ENCODE measurements around the gene OR2M3.
"Not testable (repeated sequence)": the region's sequence is repeated elsewhere in the genome, so short reads cannot be mapped to it uniquely, and the experiment has no call there.

The OR2M3 gene, protein sequence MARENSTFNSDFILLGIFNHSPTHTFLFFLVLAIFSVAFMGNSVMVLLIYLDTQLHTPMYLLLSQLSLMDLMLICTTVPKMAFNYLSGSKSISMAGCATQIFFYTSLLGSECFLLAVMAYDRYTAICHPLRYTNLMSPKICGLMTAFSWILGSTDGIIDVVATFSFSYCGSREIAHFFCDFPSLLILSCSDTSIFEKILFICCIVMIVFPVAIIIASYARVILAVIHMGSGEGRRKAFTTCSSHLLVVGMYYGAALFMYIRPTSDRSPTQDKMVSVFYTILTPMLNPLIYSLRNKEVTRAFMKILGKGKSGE

DNA sequence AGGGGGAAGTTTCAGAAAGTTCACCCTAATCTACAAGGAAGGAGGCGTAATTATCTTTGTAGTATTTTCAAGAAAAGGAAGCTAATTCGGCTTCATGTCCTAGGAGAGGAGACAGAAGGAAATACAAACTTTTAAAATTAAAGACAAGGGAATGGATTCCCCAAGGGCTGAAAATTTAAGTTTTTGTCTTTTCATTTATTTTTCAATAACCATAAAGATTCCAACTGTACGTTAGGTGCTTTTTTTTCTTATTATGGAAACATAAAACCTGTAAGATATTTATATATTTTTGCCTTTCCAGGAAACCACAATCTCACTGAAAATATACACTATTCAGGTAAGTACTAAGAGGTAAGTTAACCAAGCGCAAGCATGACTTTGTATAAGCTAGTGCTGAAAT, at the start of gene OR2M3:
OR2M3 (plus strand) TSS at position 301 of the 400 bp plus-strand sequence. CDS start 5,803 bp downstream, outside the sequence.
- no peak for DNase-seq

DNA sequence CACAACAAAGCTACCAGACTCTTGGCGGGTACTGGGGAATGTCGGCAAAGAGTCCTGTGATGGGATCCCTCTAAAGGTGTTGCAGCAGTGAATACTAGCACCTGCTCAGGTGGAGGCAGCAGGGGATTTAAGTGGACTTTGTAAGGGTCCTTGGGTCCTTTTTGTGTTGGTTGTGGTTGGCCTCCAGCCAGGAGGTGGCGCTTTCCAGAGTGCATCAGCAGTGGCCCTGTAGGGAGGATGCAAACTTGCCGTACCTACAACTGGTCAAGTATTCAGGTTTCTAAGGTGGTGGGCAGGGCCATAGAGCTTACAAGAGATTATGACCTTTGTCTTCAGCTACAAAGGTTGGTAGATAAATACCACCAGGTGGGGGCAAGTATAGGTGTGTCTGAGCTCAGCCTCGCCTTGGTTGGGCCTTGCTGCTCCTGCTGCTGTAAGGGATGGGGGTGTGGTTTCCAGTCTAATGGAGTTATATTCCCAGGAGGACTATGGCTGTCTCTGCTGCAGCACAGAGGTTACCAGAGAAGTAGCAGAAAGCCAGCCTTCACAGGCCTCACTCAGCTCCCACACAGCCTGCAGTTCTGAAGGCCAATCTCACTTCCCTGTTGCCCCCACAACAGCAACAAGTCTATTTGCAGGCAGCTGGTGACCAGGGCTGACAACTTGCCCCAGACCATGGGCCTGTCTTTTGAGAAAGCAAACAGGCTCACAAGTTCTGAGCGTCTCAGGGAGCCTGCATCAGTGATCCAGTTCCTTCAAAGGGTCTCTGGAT, 44.8 kb upstream of the OR2M3 start:
- no peak for DNase-seq

DNA sequence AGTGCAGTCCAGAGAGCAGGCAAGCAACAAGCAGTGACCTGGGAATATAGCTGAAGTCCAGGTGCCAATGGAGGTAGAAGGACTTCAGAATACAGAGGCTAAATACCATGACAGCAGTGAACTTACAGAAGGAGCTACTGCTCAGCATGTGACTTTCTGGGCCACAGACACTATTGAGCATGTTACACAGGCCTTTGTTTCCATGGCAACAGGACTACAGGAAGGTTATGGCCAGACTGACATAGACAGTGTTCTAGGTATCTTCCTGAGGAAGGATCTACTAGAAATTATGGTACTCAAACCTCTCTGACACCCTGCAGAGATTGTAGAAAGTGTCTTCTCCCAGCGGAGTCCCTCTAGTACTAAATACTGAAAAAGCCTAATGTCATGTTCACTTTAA, 41.1 kb upstream of the OR2M3 start:
- no peak for DNase-seq

DNA sequence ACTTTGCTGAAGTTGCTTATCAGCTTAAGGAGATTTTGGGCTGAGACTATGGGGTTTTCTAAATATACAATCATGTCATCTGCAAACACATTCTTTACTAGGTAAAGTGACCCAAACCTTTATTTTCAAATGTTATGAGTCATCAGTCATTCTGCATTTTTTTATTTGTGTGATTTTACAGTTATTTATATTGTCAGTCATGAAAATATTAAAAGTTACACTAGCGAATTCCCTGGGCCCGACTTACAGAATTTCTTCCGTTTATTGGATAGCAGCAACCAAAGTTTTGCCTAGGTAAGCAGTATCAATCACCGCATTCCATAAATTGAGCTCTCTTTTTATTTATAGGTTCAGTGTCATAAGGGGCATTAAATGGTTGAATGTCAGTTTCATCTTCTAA, 38.3 kb upstream of the OR2M3 start:
- DNase-seq, result no peak

DNA sequence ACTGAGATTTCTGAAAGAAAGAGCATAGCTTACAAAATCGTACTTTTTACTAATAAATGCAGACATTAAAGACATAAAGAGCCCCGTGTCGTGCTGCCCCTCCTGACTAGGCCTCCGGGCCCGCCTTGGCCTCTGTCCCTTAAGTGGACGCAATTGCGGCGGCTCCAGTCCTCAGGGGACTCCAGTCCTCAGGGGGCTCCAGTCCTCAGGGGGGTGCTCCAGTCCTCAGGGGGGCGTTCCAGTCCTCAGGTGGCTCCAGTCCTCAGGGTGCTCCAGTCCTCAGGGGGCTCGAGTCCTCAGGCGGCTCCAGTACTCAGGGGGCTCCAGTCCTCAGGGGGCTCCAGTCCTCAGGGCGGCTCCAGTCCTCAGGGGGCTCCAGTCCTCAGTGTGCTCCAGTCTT, 33.0 kb upstream of the OR2M3 start:
- DNase-seq, result no peak

DNA sequence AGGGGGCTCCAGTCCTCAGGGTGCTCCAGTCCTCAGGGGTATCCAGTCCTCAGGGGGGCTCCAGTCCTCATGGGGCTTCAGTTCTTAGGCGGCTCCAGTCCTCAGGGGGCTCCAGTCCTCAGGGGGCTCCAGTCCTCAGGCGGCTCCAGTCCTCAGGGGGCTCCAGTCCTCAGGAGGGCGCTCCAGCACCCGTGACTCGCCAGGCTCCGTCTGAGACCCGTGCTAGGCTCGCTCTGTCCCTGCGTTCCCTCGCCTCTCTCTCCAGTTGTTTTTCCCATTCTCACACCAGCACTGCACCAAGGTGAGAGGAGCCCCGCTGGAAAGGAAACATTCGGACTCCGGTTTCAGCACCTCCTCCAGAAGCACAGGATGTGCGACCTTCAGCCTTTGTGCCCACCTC, 31.9 kb upstream of the OR2M3 start:
- no peak for DNase-seq

DNA sequence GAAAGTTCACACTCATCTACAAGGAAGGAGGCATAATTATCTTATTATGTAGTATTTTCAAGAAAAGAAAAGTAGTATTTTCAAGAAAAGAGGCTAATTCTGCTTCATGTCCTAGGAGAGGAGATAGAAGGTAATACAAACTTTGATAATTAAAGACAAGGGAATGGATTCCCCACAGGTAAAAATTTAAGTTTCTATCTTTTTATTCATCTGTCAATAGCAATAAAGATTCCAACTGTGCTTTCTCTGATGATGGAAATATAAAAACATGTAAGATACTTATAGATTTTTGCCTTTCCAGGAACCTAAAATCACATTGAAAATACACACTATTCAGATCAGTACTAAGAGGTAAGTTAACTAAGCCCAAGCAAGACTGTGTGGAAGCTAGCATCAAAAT, 22.5 kb upstream of the OR2M3 start, which contains the start of gene OR2M2:
OR2M2 (plus strand) TSS at position 301 of the 400 bp plus-strand sequence. CDS start 5,165 bp downstream, outside the sequence.
- no peak for DNase-seq

DNA sequence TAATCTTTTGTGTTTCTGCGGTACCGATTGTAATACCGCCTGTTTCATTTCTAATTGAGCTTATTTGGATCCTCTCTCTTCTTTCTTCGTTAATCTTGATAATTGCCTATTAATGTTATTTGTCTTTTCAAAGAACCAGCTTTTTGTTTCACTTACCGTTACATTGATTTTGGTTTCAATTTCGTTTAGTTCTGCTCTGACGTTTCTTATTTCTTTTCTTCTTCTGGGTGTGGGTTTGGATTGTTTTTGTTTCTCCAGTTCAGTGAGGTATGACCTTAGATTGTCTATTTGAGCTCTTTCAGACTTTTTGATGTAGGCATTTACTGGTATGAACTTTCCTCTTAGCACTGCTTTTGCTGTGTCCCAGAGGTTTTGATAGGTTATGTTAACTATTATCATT, 13.1 kb upstream of the OR2M3 start:
- DNase-seq, result no peak

DNA sequence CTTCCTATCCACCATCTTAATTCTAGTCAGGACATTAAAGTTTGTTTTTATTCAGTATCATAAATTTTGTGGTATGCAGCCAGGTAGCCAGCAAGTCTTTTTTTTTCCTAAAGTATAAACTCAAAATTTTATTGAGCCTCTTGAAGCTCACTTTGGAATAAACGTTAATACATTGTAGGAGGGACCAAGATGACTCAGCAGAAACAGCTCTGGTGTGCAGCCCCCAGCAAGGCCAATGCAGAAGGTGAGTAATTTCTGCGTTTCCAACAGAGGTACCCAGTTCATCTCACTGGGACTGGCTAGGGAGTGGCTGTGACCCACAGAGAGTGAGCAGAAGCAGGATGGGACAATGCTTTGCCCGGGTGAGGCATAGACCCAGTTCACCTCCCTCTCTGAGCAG, 9.7 kb upstream of the OR2M3 start:
- DNase-seq, result no peak

DNA sequence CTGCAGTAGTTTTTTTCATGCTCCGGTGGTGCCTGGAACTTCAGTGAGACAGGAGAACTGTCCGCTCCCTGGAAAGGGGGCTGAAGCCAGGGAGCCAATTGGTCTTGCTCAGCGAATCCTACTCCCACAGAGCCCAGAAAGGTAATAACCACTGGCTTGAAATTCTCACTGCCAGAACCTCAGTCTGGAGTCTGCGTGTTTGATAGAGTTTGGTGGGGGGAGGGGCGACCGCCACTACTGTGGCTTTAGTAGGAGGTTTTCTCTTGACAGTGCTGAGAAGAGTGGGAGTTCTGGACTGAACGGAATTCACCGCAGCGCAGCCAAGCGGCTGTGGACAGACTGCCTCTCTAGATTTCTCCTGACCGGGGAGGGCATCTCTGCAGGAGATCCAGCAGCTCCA, 8.0 kb upstream of the OR2M3 start:
- no peak for DNase-seq

DNA sequence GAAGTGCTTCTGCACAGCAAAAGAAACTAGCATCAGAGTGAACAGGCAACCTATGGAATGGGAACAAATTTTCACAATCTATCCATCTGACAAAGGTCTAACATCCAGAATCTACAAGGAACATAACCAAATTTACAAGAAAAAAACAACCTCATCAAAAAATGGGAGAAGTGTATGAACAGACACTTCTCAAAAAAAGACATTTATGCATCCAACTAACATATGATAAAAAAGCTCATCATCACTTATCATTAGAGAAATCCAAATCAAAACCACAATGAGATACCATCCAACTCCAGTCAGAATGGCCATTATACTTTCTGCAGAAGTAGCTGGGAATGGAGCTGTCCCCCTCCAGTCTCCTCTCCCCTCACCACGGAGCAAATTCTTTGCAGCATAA, 2.9 kb upstream of the OR2M3 start:
- no peak for DNase-seq

DNA sequence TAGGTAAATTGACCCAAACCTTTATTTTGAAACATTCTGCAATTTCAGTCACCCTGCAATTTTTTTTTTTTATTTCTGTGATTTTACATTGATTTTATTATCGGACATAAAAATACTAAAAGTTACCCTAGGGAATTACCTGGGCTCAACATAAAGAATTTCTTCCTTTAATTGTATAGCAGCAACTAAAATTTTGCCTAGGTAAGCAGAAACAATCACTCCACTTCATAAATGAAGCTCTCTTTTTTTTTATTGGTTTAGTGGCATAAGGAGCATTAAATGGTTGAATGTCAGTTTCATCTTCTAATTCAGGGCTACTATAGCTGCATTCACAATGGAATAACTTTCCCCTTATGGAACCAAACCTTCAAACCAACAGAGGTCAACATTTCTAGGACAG, 18.8 kb downstream of the OR2M3 start:
- no peak for DNase-seq

DNA sequence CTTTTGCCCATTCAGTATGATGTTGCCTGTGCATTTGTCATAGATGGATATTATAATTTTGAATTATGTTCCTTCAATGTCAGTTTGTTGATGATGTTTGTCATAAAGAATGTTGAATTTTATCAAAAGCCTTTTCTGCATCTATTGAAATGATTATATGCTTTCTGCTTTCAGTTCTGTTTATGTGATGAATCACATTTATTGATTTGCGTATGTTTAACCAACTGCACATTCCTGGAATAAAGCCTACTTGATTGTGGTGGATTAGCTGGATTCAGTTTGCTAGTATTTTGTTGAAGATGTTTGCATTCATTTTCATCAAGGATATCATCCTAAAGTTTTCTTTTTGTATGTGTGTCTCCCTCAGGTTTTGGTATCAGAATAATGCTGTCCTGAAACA, 28.5 kb downstream of the OR2M3 start:
- DNase-seq, result no peak

DNA sequence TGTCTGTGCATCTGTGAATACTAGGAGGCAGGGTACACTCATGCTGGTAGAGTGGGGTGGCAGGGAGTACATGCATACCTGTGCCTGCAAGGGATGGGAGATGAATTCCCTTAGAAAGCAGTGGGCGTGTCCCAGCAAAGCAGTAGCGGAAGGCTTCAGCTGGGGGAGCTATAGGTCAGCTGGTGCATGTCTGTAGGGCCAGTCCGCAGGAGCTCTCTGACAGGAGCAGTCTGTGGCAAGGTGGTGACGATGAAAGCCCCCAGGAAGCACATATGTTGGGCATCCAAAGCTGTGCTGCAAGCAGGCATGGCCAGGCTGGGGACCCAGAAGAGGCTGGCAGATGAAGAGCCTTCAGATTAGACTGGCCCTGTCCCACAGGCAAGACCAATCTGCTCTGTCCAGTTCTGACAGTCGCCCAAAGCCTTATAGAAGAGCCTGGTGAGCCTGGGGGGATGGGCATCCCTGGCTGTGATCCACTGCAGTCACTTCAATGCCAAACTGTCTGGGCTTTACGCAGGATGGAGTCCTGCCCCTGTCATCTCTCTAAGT, 32.4 kb downstream of the OR2M3 start:
- DNase-seq, result no peak

DNA sequence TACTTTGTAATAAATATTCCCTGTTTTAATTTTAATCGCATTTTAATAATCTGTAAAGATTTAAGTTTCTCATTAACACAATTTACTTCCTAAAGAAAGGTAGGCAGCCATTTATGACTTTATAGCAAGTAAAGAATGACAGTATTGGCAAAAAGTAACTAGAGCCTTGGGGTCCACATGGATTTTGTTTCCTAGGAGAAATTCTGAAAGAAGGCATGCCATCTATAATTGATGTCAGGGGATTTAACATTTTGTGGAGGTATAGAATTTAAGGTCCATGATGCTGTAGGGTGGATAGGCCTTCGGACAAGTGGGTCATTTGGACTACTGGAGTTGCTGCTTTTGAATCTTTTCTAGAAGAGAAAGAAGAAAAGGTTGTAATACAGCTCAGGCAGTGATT, 34.1 kb downstream of the OR2M3 start, which contains the start of gene OR2M4:
OR2M4 (plus strand) TSS at position 301 of the 400 bp plus-strand sequence. CDS start 7,512 bp downstream, outside the sequence.
- no peak for DNase-seq

DNA sequence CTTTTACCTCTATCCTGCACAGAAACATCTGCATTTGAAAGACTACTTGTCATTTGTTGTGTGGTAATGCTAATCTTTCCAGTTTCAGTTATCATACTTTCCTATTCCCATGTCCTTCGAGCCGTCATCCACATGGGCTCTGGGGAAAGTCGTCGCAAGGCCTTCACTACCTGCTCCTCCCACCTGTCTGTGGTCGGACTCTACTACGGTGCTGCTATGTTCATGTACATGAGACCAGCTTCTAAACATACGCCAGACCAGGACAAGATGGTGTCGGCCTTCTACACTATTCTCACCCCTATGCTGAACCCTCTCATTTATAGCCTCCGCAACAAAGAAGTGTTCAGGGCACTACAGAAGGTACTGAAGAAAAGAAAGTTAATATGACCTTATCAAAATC, 42.4 kb downstream of the OR2M3 start:
- DNase-seq, result no peak

DNA sequence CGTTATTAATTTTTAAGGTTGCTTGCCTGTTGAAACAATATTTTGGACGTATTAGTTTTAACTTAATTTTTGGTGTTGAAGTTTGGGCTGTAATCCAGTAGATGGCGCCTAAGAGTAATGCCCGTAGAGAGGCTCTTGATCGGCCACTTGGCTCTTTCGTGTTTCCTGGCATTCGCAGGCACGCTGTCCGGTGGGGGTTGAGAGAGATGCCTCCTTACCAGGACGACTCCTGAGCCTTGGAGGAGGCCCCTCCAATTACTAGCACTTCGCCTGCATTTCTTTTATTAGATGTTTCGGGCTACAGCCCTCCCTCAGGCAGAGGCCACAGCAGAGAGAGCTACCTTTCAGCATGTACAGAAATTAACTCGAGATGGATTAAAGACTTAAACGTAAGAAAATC, 46.1 kb downstream of the OR2M3 start:
- peak; percentile 56 for DNase-seq

DNA sequence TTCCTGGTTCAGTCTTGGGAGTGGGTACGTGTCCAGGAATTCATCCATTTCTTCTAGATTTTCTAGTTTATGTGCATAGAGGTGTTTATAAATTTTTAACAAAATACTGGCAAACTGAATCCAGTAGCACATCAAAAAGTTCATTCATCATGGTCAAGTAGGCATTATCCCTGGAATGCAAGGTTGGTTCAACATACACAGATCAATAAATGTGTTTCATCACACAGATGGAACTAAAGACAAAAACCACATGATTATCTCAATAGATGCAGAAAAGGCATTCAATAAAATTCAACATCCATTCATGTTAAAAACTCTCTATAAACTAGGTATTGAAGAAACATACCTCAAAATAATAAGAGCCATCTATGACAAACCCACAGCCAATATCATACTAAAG, 62.2 kb downstream of the OR2M3 start:
- not testable (repeated sequence) for DNase-seq
